NT2/D1 (cell line): ENCODE measurements around the gene PRMT1.

Source experiments
- YY1 ChIP-seq: IDR thresholded peaks from 2 replicates; pipeline ENCODE4 v1.6.1; 2011; ENCODE audit not compliant: insufficient read length, insufficient read depth
- ZNF274 ChIP-seq: IDR thresholded peaks from 2 replicates; pipeline ENCODE4 v1.6.1; 2011; ENCODE audit warnings: mild to moderate bottlenecking, low read depth, low read length

DNA sequence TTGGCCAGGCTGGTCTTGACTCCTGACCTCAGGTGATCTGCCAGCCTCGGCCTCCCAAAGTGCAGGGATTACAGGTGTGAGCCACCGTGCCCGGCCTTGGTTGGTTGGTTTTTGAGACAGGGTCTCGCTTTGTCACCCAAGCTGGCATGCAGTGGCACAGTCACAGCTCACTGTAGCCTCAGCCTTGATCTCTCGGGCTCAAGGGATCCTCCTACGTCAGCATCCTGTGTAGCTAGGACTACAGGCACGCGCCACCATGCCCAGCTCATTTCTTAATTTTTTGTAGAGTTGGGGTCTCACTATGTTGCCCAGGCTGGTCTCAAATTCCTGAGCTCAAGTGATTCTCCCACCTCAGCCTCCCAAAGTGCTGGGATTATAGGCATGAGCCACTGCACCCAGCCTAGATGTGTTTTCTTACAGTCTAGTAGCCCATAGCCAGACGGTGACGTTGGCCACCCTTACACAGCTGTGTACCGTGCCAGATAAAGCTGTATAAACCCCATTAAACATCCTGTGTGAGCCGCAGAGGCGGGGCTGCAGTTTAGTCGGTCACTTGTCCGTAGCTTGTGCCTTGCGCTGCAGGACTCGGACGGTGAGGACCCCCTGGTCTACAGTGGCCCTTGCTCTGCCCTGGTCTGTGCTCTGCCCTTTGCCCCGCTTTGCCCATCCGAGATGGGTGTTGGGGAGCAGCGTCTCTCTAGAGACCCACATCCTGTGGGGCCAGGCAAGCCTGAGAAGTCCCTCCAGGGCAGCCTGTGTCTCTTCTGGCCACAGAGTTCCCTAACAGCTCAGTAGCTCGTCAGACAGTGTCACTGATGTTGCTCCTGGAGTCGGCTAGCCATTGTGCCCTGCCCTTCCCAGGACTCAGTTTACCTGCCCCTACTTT, 21.3 kb upstream of the PRMT1 start:
- TF ChIP-seq YY1 (no peak), ZNF274 (no peak)
